GM12873 (cell line): ENCODE results near the gene SLC2A2.

Source experiments
- CTCF ChIP-seq: IDR thresholded peaks from 2 replicates; pipeline ENCODE4 v1.5.1; 2012; ENCODE audit warnings: low read depth, mild to moderate bottlenecking, moderate library complexity, low read length, control low read depth; ENCODE audit not compliant: insufficient read depth; ENCODE audit errors: missing control alignments

The SLC2A2 gene

GRCh38 chr3:170999737-171000242, 26.7 kb downstream of the SLC2A2 start:
- no peak for TF ChIP-seq CTCF

- no peak for TF ChIP-seq CTCF
Measured at GRCh38 chr3:170997961-170998913, 28.3 kb downstream of the SLC2A2 start.

- TF ChIP-seq CTCF, result no peak
Measured at GRCh38 chr3:170992854-170993253, 33.7 kb downstream of the SLC2A2 start.

GRCh38 chr3:170991664-170992063, 34.9 kb downstream of the SLC2A2 start:
- TF ChIP-seq CTCF, result no peak

- no peak for TF ChIP-seq CTCF
Measured at GRCh38 chr3:170989100-170989648, 37.3 kb downstream of the SLC2A2 start.

GRCh38 chr3:170988378-170988777, 38.1 kb downstream of the SLC2A2 start:
- no peak for TF ChIP-seq CTCF

GRCh38 chr3:170985304-170985703, 41.2 kb downstream of the SLC2A2 start:
- TF ChIP-seq CTCF, result no peak
